Measurements from ENCODE around the gene GABRR1.

DNA sequence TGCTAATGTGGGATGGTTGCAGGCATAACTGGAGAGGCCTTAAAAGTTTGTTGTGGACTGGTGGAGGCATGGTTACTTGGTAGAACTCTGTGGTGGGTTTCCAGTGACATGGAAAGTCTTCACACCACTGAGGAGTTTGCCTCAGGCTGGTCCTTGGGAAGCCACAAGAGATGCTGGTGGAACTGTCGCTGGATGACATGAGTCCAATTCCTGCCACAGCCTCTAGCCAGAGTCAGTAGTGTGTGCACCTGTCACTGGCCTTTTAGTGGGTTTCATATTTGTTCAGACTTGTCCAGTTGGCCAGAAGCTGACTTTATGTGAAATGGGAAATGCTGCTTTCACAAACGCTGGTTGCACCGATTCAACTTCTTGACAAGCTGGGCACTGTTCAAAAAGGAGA, 85.6 kb downstream of the GABRR1 start:
- TF ChIP-seq CTCF (IDR thresholded peaks at IDR 0.05; ENCODE audit: borderline replicate concordance, extremely low read depth, low read length, poor library complexity, severe bottlenecking) (no peak), EZH2 (IDR thresholded peaks at IDR 0.05; ENCODE audit: borderline replicate concordance, low read depth, low read length, severe bottlenecking) (no peak)

Measured in DND-41 (cell line).